Heart left ventricle (tissue), 16 donors: ENCODE data around the gene BCAM. TPM values are rescaled to one million over a fixed set of nuclear protein-coding genes. Genes with fewer than 3 reads are reported as not detected.

Experiments used
- ATAC-seq, 4 donors: fragments of 200-7000 bp; cut with Tn5 transposase; one replicate each; pipeline ENCODE4 v1.9.1; 2020 to 2022; ENCODE audit warnings: moderate library complexity in 4 of 4, mild to moderate bottlenecking in 3 of 4, moderate number of reproducible peaks in 1 of 4
- DNase-seq, 5 donors: peaks; one replicate each; pipeline ENCODE4 v3.0.0-alpha.2; 2020
- H3K27ac ChIP-seq, 12 donors: fragments of 200-600 bp; sonication (generic) in 4 of 12; one replicate each; pipeline versions ENCODE4 v1.5.0 to v1.8.0; 2016 to 2022; ENCODE audit warnings: mild to moderate bottlenecking in 2 of 12
- H3K27me3 ChIP-seq, 9 donors: fragments of 200-600 bp; sonication (generic) in 2 of 9; one replicate each; pipeline versions ENCODE4 v1.5.1 to v1.8.0; 2016 to 2022; ENCODE audit warnings: mild to moderate bottlenecking in 3 of 9
- H3K36me3 ChIP-seq, 9 donors: fragments of 200-600 bp; sonication (generic) in 2 of 9; one replicate each; pipeline versions ENCODE4 v1.5.0 to v1.8.0; 2018 to 2022; ENCODE audit warnings: mild to moderate bottlenecking in 2 of 9
- H3K4me1 ChIP-seq, 12 donors: fragments of 200-600 bp; sonication (generic) in 4 of 12; one replicate each; pipeline versions ENCODE4 v1.5.0 to v1.8.0; 2016 to 2022; ENCODE audit warnings: mild to moderate bottlenecking in 3 of 12
- H3K4me3 ChIP-seq, 12 donors: fragments of 200-600 bp; sonication (generic) in 4 of 12; one replicate each; pipeline versions ENCODE4 v1.5.0 to v1.8.0; 2017 to 2022; ENCODE audit warnings: mild to moderate bottlenecking in 9 of 12, moderate library complexity in 4 of 12
- H3K9me3 ChIP-seq, 12 donors: fragments of 200-600 bp; sonication (generic) in 4 of 12; one replicate each; pipeline versions ENCODE4 v1.5.0 to v1.8.0; 2016 to 2022; ENCODE audit warnings: mild to moderate bottlenecking in 1 of 12
- POLR2A ChIP-seq, 2 donors: fragments of 450-650 bp; IDR thresholded peaks; one replicate each; pipeline ENCODE4 v1.6.1; 2017; ENCODE audit warnings: antibody characterized with exemption in 2 of 2, mild to moderate bottlenecking in 2 of 2, moderate library complexity in 2 of 2
- WGBS, 4 donors: extraction: QIAGEN DNeasy Blood & Tissue Kit in 2 of 4; methylation state at CpG; one replicate each; pipeline versions ENCODE4 v1.1.5 to v1.1.7; 2013 to 2018; 5-methylcytosine and 5-hydroxymethylcytosine counted together
- intact Hi-C, 10 donors: fragments of 100-400 bp; cut with DNase I; formaldehyde crosslinking; loops; one replicate each; pipeline versions ENCODE4 v1.11.1 to v1.14.2; 2022
- polyA plus RNA-seq, 2 donors: library from polyadenylated mRNA; stranded (reverse); fragments of 200-250 nt; gene quantifications; one replicate each; pipeline ENCODE4 v1.2.3, GENCODE V29; 2013
- total RNA-seq, 9 donors: library from RNA; depleted of rRNA in 2 of 9; stranded (reverse); fragments of >200 nt in 2 of 9; fragmentation: NEBNext Ultra II Directional in 3 of 9; extraction: Animal tissue kit (Norgen Biotek cat#: 25700) in 3 of 9; gene quantifications; one replicate each; pipeline versions ENCODE4 v1.1.0 to v1.2.4, GENCODE V29; 2016 to 2023
- TF ChIP-seq, protein P1 (sequence below), 12 donors: fragments of 200-600 bp; sonication (generic) in 4 of 12; IDR thresholded peaks; one replicate each; pipeline versions ENCODE4 v1.5.0 to v1.8.0; 2018 to 2022; ENCODE audit warnings: antibody characterized with exemption in 12 of 12, mild to moderate bottlenecking in 5 of 12
- donor health status: ischemic (EF 13 %, LVEDD 7.1; RV severe dilation, severe dysfunction).
- donor health status: healthy with polysubstance abuse.
- donor health status: DM: no; HTN: yes; CAD: no.
- donor health status: DM: no; HTN: no; CAD: no.
- donor health status: ischemic (EF 25% LVEDD 6.9; RV normal size, moderate dysfunction).
- donor health status: ischemic (EF 25% LVEDD 5.7; RV mildly dilated, moderate dysfunction).
- donor health status: healthy.
- donor health status: DM: yes; HTN: yes; CAD: no.
- donor health status: ischemic (EF 35%, LVEDD 5.7; RV mildly dilated, moderate dysfunction).
- donor health status: nonischemic (EF 11% LVEDD 7.7; RV severe dilation, severe dysfunction).
- donor health status: DM: yes; HTN: yes; CAD: no.
- donor health status: PGD.
- donor health status: ischemic (EF 29% LVEDD 5.4; RV normal size, mild dysfunction).
- donor health status: nonischemic (EF 23%, LVEDD 6.1; RV moderate dilation, normal function).

Gene BCAM
- total and polyA plus RNA-seq, 11 donors, result 50.9 to 160 (median 94.3) TPM

DNA sequence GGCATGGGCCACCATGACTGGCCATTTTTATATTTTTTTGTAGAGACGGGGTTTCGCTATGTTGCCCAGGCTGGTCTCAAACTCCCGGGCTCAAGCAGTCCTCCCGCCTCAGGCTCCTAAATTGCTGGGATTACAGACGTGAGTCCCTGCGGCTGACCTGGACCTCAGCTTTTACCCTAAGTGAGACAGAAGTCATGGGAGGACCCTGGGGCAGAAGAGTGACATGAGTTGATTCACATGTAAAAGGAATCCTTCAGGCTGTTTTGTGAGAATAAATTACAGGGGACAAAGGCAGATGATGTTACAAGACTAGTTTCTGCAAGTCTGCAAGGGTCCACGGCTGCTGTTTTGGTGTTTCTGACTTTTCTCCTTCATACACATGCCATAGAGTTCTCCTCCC, 2.6 kb upstream of the BCAM start:
- DNase-seq (no peak), ATAC-seq (no peak)
- TF ChIP-seq, protein P1, sequence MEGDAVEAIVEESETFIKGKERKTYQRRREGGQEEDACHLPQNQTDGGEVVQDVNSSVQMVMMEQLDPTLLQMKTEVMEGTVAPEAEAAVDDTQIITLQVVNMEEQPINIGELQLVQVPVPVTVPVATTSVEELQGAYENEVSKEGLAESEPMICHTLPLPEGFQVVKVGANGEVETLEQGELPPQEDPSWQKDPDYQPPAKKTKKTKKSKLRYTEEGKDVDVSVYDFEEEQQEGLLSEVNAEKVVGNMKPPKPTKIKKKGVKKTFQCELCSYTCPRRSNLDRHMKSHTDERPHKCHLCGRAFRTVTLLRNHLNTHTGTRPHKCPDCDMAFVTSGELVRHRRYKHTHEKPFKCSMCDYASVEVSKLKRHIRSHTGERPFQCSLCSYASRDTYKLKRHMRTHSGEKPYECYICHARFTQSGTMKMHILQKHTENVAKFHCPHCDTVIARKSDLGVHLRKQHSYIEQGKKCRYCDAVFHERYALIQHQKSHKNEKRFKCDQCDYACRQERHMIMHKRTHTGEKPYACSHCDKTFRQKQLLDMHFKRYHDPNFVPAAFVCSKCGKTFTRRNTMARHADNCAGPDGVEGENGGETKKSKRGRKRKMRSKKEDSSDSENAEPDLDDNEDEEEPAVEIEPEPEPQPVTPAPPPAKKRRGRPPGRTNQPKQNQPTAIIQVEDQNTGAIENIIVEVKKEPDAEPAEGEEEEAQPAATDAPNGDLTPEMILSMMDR (IDR thresholded peaks at IDR 0.05), result no peak
- TF ChIP-seq POLR2A (IDR thresholded peaks at IDR 0.05), result no peak
- Histone ChIP-seq H3K27me3 (peaks cover 0 to 8% (median 0%) of the 10 kb centered on the region in 9 donors), H3K36me3 (peaks cover 0 to 2% (median 1%) of the 10 kb centered on the region in 9 donors), H3K27ac (no peak overlapping the region), H3K4me1 (peaks cover 0 to 36% (median 19%) of the 10 kb centered on the region in 12 donors), H3K9me3 (no peaks in the 10 kb centered on the region), H3K4me3 (no peak overlapping the region)
- WGBS, 4 donors, result 87 to 94% (median 90%) methylated on average over 7 of the region's 7 CpGs
- intact Hi-C loops, result no loop called here

DNA sequence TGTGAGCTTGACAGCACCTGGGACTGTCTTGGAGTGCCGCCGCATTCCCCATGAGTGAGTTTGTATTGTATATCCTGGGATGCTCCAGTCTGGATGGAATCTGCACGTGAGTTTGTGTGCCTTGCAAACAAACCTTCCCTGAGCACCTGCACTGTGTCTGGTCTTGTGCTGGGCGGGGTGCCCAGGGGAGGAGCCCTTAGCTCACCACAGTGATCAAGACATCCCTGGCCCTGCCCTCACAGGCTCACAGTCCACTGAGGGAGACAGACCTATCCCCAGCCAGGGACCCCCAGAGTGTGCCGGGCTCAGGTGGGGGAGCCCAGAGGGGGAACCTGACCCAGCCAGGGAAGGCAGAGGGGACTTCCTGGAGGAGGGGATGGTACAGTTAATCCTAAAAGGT, 1.7 kb upstream of the BCAM start:
- Histone ChIP-seq H3K27me3 (peaks cover 0 to 8% (median 0%) of the 10 kb centered on the region in 9 donors), H3K9me3 (no peaks in the 10 kb centered on the region), H3K4me3 (no peak overlapping the region), H3K27ac (peak overlapping the region in 3 of 12 donors; percentile 82 to 87 (median 86)), H3K4me1 (peaks cover 0 to 42% (median 22%) of the 10 kb centered on the region in 12 donors), H3K36me3 (peaks cover 0 to 11% (median 4%) of the 10 kb centered on the region in 9 donors)
- intact Hi-C loops, result no loop called here
- TF ChIP-seq, protein P1 (IDR thresholded peaks at IDR 0.05), result no peak
- TF ChIP-seq POLR2A (IDR thresholded peaks at IDR 0.05), result no peak
- DNase-seq (no peak), ATAC-seq (peak in 1 of 4 donors; percentile 11)
- 63 to 80% (median 76%) methylated on average over 3 to 5 of the region's 5 CpGs for WGBS, 4 donors

DNA sequence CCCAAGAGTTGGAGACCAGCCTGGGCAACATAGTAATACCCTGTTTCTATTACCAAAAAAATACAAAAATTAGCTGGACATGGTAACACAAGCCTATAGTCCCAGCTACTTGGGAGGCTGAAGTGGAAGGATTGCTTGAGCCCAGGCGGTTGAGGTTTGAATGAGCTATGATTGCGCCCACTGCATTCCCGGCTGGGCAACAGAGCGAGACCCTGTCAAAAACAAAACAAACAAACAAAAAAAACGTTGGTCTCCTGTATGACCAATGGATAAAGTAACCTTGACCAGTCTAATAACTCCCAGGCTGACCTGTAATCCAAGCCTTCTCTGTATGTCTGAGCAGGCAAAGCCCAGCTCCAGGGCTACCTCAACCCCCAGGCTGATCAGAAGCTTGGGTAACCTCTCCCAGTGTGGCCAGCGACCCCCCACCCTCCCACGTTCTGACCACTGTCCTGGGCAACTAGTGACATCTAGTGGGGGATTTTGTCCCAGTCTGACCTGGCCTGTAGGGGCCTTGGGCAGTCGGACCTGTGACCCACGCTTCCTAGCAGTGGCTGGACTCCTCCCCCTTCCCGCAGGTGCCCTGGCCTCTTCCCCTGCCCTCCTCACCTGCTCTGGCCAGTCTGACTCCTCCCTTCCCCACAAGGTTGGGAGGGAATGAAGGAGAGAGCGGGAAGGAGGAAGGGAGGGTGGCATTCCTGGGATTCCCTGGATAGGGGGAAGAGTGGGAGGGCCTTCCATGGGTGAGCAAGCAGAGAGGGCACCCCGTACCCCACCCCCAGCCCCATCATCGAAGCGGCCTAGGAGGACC, 1.0 kb upstream of the BCAM start:
- WGBS, 4 donors, result 21 to 28% (median 26%) methylated on average over 14 of the region's 14 CpGs
- Histone ChIP-seq H3K9me3 (no peaks in the 10 kb centered on the region), H3K36me3 (peaks cover 0 to 17% (median 4%) of the 10 kb centered on the region in 9 donors), H3K27ac (peak overlapping the region in 11 of 12 donors; percentile 53 to 97 (median 86)), H3K4me3 (peak overlapping the region in 8 of 12 donors; percentile 63 to 94 (median 84)), H3K27me3 (peaks cover 0 to 8% (median 0%) of the 10 kb centered on the region in 9 donors), H3K4me1 (peaks cover 0 to 46% (median 22%) of the 10 kb centered on the region in 12 donors)
- intact Hi-C loops, result loop anchor here in 4 of 10 donors (2.0 kb wide), 2 partner anchors 23 to 37 kb away; no protein-coding TSS in a partner anchor
- ATAC-seq (peak; percentile 45 to 69 (median 62)), DNase-seq (peak in 1 of 5 donors; percentile 36)
- TF ChIP-seq, protein P1 (IDR thresholded peaks at IDR 0.05), result peak; percentile 26 to 74 (median 58)
- TF ChIP-seq POLR2A (IDR thresholded peaks at IDR 0.05), result no peak

DNA sequence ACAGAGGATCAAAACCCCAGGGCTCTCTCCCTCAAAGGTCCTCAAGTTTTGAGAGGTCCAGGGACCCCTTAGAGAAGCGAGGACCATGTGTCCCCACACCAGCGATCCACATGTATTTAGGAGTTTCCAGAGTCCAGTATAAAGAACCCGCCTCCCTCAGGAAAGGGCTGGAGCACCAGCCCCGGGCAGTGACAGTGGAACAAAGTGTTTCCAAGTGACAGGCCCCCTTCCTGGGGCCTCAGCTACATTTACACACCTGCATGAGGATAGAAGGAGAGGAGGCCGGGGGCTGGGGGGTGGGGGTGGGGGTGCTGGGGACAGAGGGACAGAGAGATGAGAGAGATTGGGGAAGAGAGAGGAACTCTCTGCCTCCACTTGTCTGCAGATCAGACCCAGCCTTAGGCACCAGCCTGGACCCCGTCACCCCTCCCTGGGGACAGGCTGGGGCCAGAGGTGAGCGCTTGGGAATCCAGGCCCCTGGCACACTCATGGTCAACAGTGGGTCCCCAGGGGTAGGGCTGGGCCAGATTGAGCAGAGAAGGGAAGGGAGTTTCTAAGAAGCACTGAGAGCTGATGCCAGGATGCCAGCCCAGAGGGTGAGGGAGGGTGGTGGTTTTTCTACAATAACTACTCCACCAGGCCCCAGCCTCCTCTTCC, 802 bp downstream of the BCAM start:
- ATAC-seq, result peak in 1 of 4 donors; percentile 13
- intact Hi-C loops, result loop anchor here in 4 of 10 donors (2.0 kb wide), 2 partner anchors 25 to 35 kb away; no protein-coding TSS in a partner anchor
- TF ChIP-seq POLR2A (IDR thresholded peaks at IDR 0.05), result no peak
- TF ChIP-seq, protein P1 (IDR thresholded peaks at IDR 0.05), result no peak
- Histone ChIP-seq H3K36me3 (peaks cover 0 to 35% (median 21%) of the 10 kb centered on the region in 9 donors), H3K9me3 (no peaks in the 10 kb centered on the region), H3K27ac (peak overlapping the region; percentile 8 to 97 (median 86)), H3K27me3 (peaks cover 0 to 8% (median 0%) of the 10 kb centered on the region in 9 donors), H3K4me3 (peak overlapping the region; percentile 32 to 94 (median 77)), H3K4me1 (peaks cover 0 to 50% (median 22%) of the 10 kb centered on the region in 12 donors)
- 19 to 21% (median 20%) methylated on average over 7 of the region's 7 CpGs for WGBS, 4 donors
- DNase-seq, result no peak
